Measurements from ENCODE around the gene CUL3. TPM values are rescaled to one million over a fixed set of nuclear protein-coding genes. Genes with fewer than 3 reads are reported as not detected.

Gene CUL3
- total and polyA plus RNA-seq, 10 of the 15 experiments (the other 5 are each of a cell fraction or from before 2014, with no cell fraction given), result 22.0 to 95.4 (median 53.4) TPM

GRCh38 chr2:224577541-224577940 lies 7.6 kb downstream of the CUL3 start:
- intact Hi-C loops (cut with micrococcal nuclease; ENCODE audit: unreplicated experiment), result loop anchor here (2.0 kb wide), 1 partner anchor 57 kb away; no protein-coding TSS in a partner anchor
- peaks cover 18% of the 10 kb centered on the region for H3K4me1 ChIP-seq (ENCODE audit: control insufficient read depth, insufficient read depth, low read length)
- no peak overlapping the region for H2AFZ ChIP-seq (ENCODE audit: control insufficient read depth, low read depth, low read length)
- TF ChIP-seq POU2F2 (IDR thresholded peaks at IDR 0.05; ENCODE audit: borderline replicate concordance, low read depth, low read length) (no peak), POLR2AphosphoS2 (IDR thresholded peaks at IDR 0.05; ENCODE audit: low read depth, low read length) (no peak), SPI1 (IDR thresholded peaks at IDR 0.05; ENCODE audit: borderline replicate concordance, insufficient read depth, low read depth, low read length) (no peak), FOXM1 (IDR thresholded peaks at IDR 0.05; ENCODE audit: low read depth, low read length) (no peak), BRCA1 (IDR thresholded peaks at IDR 0.05; ENCODE audit: low read depth, low read length) (no peak), IKZF1 (conservative IDR thresholded peaks at IDR 0.05) (no peak), JUND (IDR thresholded peaks at IDR 0.05; ENCODE audit: low read depth, low read length) (no peak), KLF5 (IDR thresholded peaks at IDR 0.05; ENCODE audit: partially characterized antibody) (no peak), SP1 (IDR thresholded peaks at IDR 0.05; ENCODE audit: low read depth, low read length) (no peak), ELK1 (IDR thresholded peaks at IDR 0.05; ENCODE audit: low read depth, low read length) (no peak)
- H4K20me1 ChIP-seq (ENCODE audit: control insufficient read depth, insufficient read depth), result peaks cover 5% of the 10 kb centered on the region; the same call in 1 of the 2 replicates
- POLR2A ChIA-PET, result interaction anchor here (0.6 to 7.6 kb wide), 4 partner anchors 8 to 56 kb away, joined by 4 to 49 read pairs (median 12); partner anchors contain the start of gene CUL3
- H3K9me3 ChIP-seq (replicated peaks; ENCODE audit: control insufficient read depth, insufficient read depth, low read length), result peaks cover 2% of the 10 kb centered on the region; the same call in 2 of the 3 replicates
- in situ Hi-C loops (cut with MboI), result no loop called here
- DNase-seq (ENCODE audit: low read depth, low spot score) (no peak), FAIRE-seq (no peak), ATAC-seq (peak; percentile 33)
- peaks cover 97% of the 10 kb centered on the region for H3K79me2 ChIP-seq (ENCODE audit: control insufficient read depth, insufficient read depth, low read length)
- 52% methylated on average over 2 of the region's 2 CpGs for WGBS (ENCODE audit: insufficient coverage, insufficient replicate concordance, low lambda C conversion rate, missing lambda C conversion rate)
- H3K36me3 ChIP-seq (ENCODE audit: control insufficient read depth in 2 of 2, insufficient read depth in 2 of 2, low read length in 1 of 2), result peaks cover 0 to 5% of the 10 kb centered on the region in 2 experiments; a peak in 2 of 4 replicates
- RAD21 ChIA-PET (ENCODE audit: unreplicated experiment), result interaction anchor here (0.7 to 7.1 kb wide), 5 partner anchors 8 to 70 kb away, joined by 3 to 94 read pairs (median 3); partner anchors contain the start of gene CUL3
- no peak overlapping the region for H3K9ac ChIP-seq (ENCODE audit: control insufficient read depth, insufficient read depth, low read length)
- CTCF ChIA-PET, result interaction anchor here (0.6 to 2.9 kb wide), 5 partner anchors 8 to 69 kb away, joined by 3 to 9 read pairs (median 3); partner anchors contain the start of gene CUL3
- peak overlapping the region; percentile 34; the same call in 1 of the 2 replicates for H3K27ac ChIP-seq (ENCODE audit: control insufficient read depth, insufficient read depth)
- no peaks in the 10 kb centered on the region for H3K27me3 ChIP-seq (replicated peaks in 1 of 2; ENCODE audit: control insufficient read depth in 2 of 2, insufficient read depth in 2 of 2, low read length in 1 of 2)
- SMC1A ChIA-PET (ENCODE audit: uncharacterized antibody, unreplicated experiment), result interaction anchor here (0.6 to 17.7 kb wide), 8 partner anchors 9 to 81 kb away, joined by 3 to 219 read pairs (median 4); no protein-coding TSS in a partner anchor
- H3K4me2 ChIP-seq (ENCODE audit: control insufficient read depth, insufficient read depth), result peak overlapping the region; percentile 67
- 0 out of 2 replicates have a peak overlapping the region, but pooled peaks have one; percentile 2 for H3K4me3 ChIP-seq
- BruUV-seq (replicated peaks), result no TSS peak

Measured in GM12878 (cell line).